WTC11 (cell line): ENCODE measurements around the gene PRR5L. TPM values are rescaled to one million over a fixed set of nuclear protein-coding genes. Genes with fewer than 3 reads are reported as not detected.

Experiments
- ATAC-seq: fragments of 200-7000 bp; cut with Tn5 transposase; 2 replicates; pipeline ENCODE4 v1.10.0; 2021; ENCODE audit warnings: mild to moderate bottlenecking, moderate library complexity
- CTCF ChIA-PET: fragments of 300-600 bp; sonication (Branson Sonifier 250); formaldehyde crosslinking; loops from one replicate; lab custom pipeline; 2021; ENCODE audit warnings: antibody characterized with exemption; lab: Charles Lee
- POLR2A ChIA-PET: fragments of 350-600 bp; sonication (Branson Sonifier 250); formaldehyde crosslinking; loops from one replicate; lab custom pipeline; 2021; ENCODE audit warnings: antibody characterized with exemption; lab: Charles Lee
- DNase-seq: peaks from one replicate; pipeline ENCODE4 v3.0.0; 2021; ENCODE audit warnings: low spot score
- H3K27ac Mint-ChIP-seq: 2 replicates; pipeline ENCODE4 v1.8.0; 2021; ENCODE audit warnings: mixed read lengths
- H3K27me3 Mint-ChIP-seq: 2 replicates; pipeline ENCODE4 v1.8.0; 2021; ENCODE audit warnings: low read depth, mild to moderate bottlenecking, moderate library complexity, mixed read lengths
- H3K36me3 Mint-ChIP-seq: 2 replicates; pipeline ENCODE4 v1.8.0; 2021; ENCODE audit warnings: mixed read lengths
- H3K4me1 Mint-ChIP-seq: 2 replicates; pipeline ENCODE4 v1.8.0; 2022; ENCODE audit warnings: mixed read lengths
- H3K4me3 Mint-ChIP-seq: 2 replicates; pipeline ENCODE4 v1.8.0; 2021; ENCODE audit warnings: mild to moderate bottlenecking, moderate library complexity, mixed read lengths
- H3K9me3 Mint-ChIP-seq: 2 replicates; pipeline ENCODE4 v1.8.0; 2021; ENCODE audit warnings: mixed read lengths
- ATF3 ChIP-seq: sonication (generic); formaldehyde crosslinking; conservative IDR thresholded peaks from 2 replicates; pipeline ENCODE4 v1.8.1; 2022; ENCODE audit warnings: mild to moderate bottlenecking, missing genetic modification reagents
- ELF4 ChIP-seq: sonication (generic); formaldehyde crosslinking; IDR thresholded peaks from 2 replicates; pipeline ENCODE4 v1.8.1; 2022; ENCODE audit warnings: low read depth, mild to moderate bottlenecking, moderate library complexity, missing genetic modification reagents
- GRHL2 ChIP-seq: fragments of 250-450 bp; sonication (Bioruptor Pico); IDR thresholded peaks from 2 replicates; pipeline ENCODE4 v1.8.0; 2022; ENCODE audit warnings: mild to moderate bottlenecking, moderate library complexity; ENCODE audit not compliant: insufficient replicate concordance, severe bottlenecking
- IRF2 ChIP-seq: sonication (generic); formaldehyde crosslinking; IDR thresholded peaks from 2 replicates; pipeline ENCODE4 v1.8.0; 2022; ENCODE audit warnings: low read depth, missing genetic modification reagents, borderline replicate concordance
- JAZF1 ChIP-seq: fragments of 250-450 bp; sonication (Bioruptor Pico); IDR thresholded peaks from 2 replicates; pipeline ENCODE4 v1.9.0; 2021; ENCODE audit warnings: moderate library complexity, mild to moderate bottlenecking, inconsistent platforms
- MYBL2 ChIP-seq: sonication (generic); formaldehyde crosslinking; IDR thresholded peaks from 2 replicates; pipeline ENCODE4 v1.8.1; 2023; ENCODE audit warnings: mild to moderate bottlenecking, moderate library complexity, missing genetic modification reagents
- NR2C2 ChIP-seq: sonication (generic); formaldehyde crosslinking; IDR thresholded peaks from 2 replicates; pipeline ENCODE4 v1.8.0; 2022; ENCODE audit warnings: mild to moderate bottlenecking, missing genetic modification reagents
- OVOL2 ChIP-seq: fragments of 250-450 bp; sonication (Bioruptor Pico); IDR thresholded peaks from 2 replicates; pipeline ENCODE4 v1.9.0; 2021; ENCODE audit warnings: mild to moderate bottlenecking, borderline replicate concordance
- SOX15 ChIP-seq: fragments of 250-450 bp; sonication (Bioruptor Pico); IDR thresholded peaks from 2 replicates; pipeline ENCODE4 v1.9.0; 2021; ENCODE audit warnings: mild to moderate bottlenecking
- TEAD1 ChIP-seq: sonication (generic); formaldehyde crosslinking; IDR thresholded peaks from 2 replicates; pipeline ENCODE4 v1.8.0; 2022; ENCODE audit warnings: mild to moderate bottlenecking, missing genetic modification reagents
- ZNF121 ChIP-seq: sonication (generic); formaldehyde crosslinking; IDR thresholded peaks from 2 replicates; pipeline ENCODE4 v1.8.0; 2023; ENCODE audit warnings: missing genetic modification reagents
- ZNF138 ChIP-seq: sonication (generic); formaldehyde crosslinking; conservative IDR thresholded peaks from 2 replicates; pipeline ENCODE4 v1.8.1; 2022; ENCODE audit warnings: mild to moderate bottlenecking, moderate library complexity, missing genetic modification reagents
- ZNF423 ChIP-seq: fragments of 250-450 bp; sonication (Bioruptor Pico); IDR thresholded peaks from 2 replicates; pipeline ENCODE4 v2.1.2; 2022; ENCODE audit warnings: mild to moderate bottlenecking, moderate library complexity
- total RNA-seq: library from RNA; stranded (reverse); gene quantifications from 3 replicates; pipeline ENCODE4 v1.2.3, GENCODE V29; 2021
- TF ChIP-seq, protein P1 (sequence below): sonication (generic); formaldehyde crosslinking; IDR thresholded peaks from 2 replicates; pipeline ENCODE4 v1.8.1; 2023; ENCODE audit warnings: mild to moderate bottlenecking, missing genetic modification reagents
- TF ChIP-seq, protein P2 (sequence below): fragments of 250-450 bp; sonication (Bioruptor Pico); IDR thresholded peaks from 2 replicates; pipeline ENCODE4 v1.9.0; 2021; ENCODE audit warnings: mild to moderate bottlenecking
- TF ChIP-seq, protein P3 (sequence below): fragments of 250-450 bp; sonication (Bioruptor Pico); IDR thresholded peaks from 2 replicates; pipeline ENCODE4 v1.8.0; 2021; ENCODE audit warnings: mild to moderate bottlenecking
- TF ChIP-seq, protein P4 (sequence below): sonication (generic); formaldehyde crosslinking; IDR thresholded peaks from 2 replicates; pipeline ENCODE4 v1.8.1; 2023; ENCODE audit warnings: mild to moderate bottlenecking, moderate library complexity, missing genetic modification reagents

Gene PRR5L
- total RNA-seq, 1 experiment from 2014 or later = 3.9 TPM

- POLR2A ChIA-PET = no interaction called here
- CTCF ChIA-PET = interaction anchor here (0.6 to 5.1 kb wide), 4 partner anchors 44 to 451 kb away, joined by 3 to 26 read pairs (median 6); no protein-coding TSS in a partner anchor
- DNase-seq = no peak
- no peak overlapping the region for H3K27ac Mint-ChIP-seq
- no peak overlapping the region for H3K4me3 Mint-ChIP-seq
- no peaks in the 10 kb centered on the region for H3K27me3 Mint-ChIP-seq
- peaks cover 16% of the 10 kb centered on the region for H3K36me3 Mint-ChIP-seq
- H3K4me1 Mint-ChIP-seq = no peaks in the 10 kb centered on the region
- no peaks in the 10 kb centered on the region for H3K9me3 Mint-ChIP-seq
- no peak for TF ChIP-seq NR2C2 (CRISPR knock-in tag)
- no peak for TF ChIP-seq ELF4 (CRISPR knock-in tag)
- TF ChIP-seq JAZF1 = no peak
- TF ChIP-seq OVOL2 (CRISPR knock-in tag) = no peak
- TF ChIP-seq ZNF121 (CRISPR knock-in tag) = no peak
- no peak for TF ChIP-seq ZNF423 (CRISPR knock-in tag)
- ATAC-seq = no peak
These were observed 23.0 kb upstream of the PRR5L start for GRCh38 chr11:36273110-36273509.

GRCh38 chr11:36274414-36274813, 21.7 kb upstream of the PRR5L start:
- ATAC-seq (no peak), DNase-seq (no peak)
- CTCF ChIA-PET = interaction anchor here (1.3 to 5.1 kb wide), 3 partner anchors 8 to 452 kb away, joined by 3 to 26 read pairs (median 9); no protein-coding TSS in a partner anchor
- TF ChIP-seq, protein P1, sequence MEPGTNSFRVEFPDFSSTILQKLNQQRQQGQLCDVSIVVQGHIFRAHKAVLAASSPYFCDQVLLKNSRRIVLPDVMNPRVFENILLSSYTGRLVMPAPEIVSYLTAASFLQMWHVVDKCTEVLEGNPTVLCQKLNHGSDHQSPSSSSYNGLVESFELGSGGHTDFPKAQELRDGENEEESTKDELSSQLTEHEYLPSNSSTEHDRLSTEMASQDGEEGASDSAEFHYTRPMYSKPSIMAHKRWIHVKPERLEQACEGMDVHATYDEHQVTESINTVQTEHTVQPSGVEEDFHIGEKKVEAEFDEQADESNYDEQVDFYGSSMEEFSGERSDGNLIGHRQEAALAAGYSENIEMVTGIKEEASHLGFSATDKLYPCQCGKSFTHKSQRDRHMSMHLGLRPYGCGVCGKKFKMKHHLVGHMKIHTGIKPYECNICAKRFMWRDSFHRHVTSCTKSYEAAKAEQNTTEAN (CRISPR knock-in tag) = no peak
- no peak for TF ChIP-seq ZNF138
- TF ChIP-seq, protein P2, sequence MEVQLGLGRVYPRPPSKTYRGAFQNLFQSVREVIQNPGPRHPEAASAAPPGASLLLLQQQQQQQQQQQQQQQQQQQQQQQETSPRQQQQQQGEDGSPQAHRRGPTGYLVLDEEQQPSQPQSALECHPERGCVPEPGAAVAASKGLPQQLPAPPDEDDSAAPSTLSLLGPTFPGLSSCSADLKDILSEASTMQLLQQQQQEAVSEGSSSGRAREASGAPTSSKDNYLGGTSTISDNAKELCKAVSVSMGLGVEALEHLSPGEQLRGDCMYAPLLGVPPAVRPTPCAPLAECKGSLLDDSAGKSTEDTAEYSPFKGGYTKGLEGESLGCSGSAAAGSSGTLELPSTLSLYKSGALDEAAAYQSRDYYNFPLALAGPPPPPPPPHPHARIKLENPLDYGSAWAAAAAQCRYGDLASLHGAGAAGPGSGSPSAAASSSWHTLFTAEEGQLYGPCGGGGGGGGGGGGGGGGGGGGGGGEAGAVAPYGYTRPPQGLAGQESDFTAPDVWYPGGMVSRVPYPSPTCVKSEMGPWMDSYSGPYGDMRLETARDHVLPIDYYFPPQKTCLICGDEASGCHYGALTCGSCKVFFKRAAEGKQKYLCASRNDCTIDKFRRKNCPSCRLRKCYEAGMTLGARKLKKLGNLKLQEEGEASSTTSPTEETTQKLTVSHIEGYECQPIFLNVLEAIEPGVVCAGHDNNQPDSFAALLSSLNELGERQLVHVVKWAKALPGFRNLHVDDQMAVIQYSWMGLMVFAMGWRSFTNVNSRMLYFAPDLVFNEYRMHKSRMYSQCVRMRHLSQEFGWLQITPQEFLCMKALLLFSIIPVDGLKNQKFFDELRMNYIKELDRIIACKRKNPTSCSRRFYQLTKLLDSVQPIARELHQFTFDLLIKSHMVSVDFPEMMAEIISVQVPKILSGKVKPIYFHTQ (CRISPR knock-in tag) = no peak
- TF ChIP-seq ATF3 (CRISPR knock-in tag) = no peak
- TF ChIP-seq TEAD1 (CRISPR knock-in tag) = no peak
- TF ChIP-seq MYBL2 (CRISPR knock-in tag) = no peak
- TF ChIP-seq ZNF121 (CRISPR knock-in tag) = no peak
- no peak for TF ChIP-seq IRF2 (CRISPR knock-in tag)
- no peak for TF ChIP-seq SOX15 (CRISPR knock-in tag)
- TF ChIP-seq, protein P3, sequence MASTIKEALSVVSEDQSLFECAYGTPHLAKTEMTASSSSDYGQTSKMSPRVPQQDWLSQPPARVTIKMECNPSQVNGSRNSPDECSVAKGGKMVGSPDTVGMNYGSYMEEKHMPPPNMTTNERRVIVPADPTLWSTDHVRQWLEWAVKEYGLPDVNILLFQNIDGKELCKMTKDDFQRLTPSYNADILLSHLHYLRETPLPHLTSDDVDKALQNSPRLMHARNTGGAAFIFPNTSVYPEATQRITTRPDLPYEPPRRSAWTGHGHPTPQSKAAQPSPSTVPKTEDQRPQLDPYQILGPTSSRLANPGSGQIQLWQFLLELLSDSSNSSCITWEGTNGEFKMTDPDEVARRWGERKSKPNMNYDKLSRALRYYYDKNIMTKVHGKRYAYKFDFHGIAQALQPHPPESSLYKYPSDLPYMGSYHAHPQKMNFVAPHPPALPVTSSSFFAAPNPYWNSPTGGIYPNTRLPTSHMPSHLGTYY (CRISPR knock-in tag) = no peak
- TF ChIP-seq, protein P4, sequence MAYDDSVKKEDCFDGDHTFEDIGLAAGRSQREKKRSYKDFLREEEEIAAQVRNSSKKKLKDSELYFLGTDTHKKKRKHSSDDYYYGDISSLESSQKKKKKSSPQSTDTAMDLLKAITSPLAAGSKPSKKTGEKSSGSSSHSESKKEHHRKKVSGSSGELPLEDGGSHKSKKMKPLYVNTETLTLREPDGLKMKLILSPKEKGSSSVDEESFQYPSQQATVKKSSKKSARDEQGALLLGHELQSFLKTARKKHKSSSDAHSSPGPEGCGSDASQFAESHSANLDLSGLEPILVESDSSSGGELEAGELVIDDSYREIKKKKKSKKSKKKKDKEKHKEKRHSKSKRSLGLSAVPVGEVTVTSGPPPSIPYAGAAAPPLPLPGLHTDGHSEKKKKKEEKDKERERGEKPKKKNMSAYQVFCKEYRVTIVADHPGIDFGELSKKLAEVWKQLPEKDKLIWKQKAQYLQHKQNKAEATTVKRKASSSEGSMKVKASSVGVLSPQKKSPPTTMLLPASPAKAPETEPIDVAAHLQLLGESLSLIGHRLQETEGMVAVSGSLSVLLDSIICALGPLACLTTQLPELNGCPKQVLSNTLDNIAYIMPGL (CRISPR knock-in tag) = no peak
- TF ChIP-seq GRHL2 = no peak
- H3K27ac Mint-ChIP-seq = no peak overlapping the region
- H3K27me3 Mint-ChIP-seq = no peaks in the 10 kb centered on the region
- no peaks in the 10 kb centered on the region for H3K4me1 Mint-ChIP-seq
- no peak overlapping the region for H3K4me3 Mint-ChIP-seq
- POLR2A ChIA-PET = interaction anchor here (0.6 kb wide), 1 partner anchor 73 kb away, joined by 4 read pairs; no protein-coding TSS in a partner anchor
- H3K36me3 Mint-ChIP-seq = peaks cover 16% of the 10 kb centered on the region
- H3K9me3 Mint-ChIP-seq = no peaks in the 10 kb centered on the region
